NCI-H82 (cell line): ENCODE measurements around the gene DCLRE1C.
"Not testable (repeated sequence)": the region's sequence is repeated elsewhere in the genome, so short reads cannot be mapped to it uniquely, and the experiment has no call there.

Source experiments
- DNase-seq: peaks from one replicate; lab custom pipeline; 2025; lab: John Stamatoyannopoulos, UW

The DCLRE1C gene

DNA sequence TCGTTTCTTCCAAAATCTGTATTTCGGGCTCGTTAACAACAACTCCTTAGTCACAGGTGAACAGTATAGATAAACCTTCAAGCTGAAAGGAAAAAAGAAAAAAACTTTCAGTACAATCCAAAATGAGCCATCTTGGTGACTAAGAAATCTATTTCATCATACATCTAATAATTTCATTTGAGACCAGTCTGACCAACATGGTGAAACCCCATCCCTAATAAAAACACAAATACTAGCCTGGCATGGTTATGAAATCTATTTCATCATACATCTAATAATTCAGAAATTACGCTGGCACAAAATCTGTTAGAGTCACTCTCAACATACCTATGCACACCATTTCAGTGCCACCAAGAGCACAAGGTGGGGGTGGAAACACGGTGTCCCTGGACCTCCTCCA, 8.8 kb downstream of the DCLRE1C start:
- no peak for DNase-seq

DNA sequence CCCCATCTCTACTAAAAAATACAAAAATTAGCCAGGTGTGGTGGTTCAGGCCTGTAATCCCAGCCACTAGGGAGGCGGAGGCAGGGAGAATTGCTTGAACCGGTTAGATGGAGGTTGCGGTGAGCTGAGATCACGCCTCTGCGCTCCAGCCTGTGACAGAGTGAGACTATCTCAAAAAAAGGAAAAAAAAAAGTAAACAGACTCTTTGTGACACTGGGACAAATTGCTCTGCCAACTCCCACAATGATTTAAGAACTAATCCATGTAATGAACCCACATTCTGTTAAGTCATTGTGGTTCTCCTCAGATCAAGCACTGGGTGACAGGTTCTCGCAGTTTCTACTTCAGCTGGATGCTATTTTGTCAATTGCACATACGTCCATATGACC, 11.0 kb downstream of the DCLRE1C start:
- not testable (repeated sequence) for DNase-seq

DNA sequence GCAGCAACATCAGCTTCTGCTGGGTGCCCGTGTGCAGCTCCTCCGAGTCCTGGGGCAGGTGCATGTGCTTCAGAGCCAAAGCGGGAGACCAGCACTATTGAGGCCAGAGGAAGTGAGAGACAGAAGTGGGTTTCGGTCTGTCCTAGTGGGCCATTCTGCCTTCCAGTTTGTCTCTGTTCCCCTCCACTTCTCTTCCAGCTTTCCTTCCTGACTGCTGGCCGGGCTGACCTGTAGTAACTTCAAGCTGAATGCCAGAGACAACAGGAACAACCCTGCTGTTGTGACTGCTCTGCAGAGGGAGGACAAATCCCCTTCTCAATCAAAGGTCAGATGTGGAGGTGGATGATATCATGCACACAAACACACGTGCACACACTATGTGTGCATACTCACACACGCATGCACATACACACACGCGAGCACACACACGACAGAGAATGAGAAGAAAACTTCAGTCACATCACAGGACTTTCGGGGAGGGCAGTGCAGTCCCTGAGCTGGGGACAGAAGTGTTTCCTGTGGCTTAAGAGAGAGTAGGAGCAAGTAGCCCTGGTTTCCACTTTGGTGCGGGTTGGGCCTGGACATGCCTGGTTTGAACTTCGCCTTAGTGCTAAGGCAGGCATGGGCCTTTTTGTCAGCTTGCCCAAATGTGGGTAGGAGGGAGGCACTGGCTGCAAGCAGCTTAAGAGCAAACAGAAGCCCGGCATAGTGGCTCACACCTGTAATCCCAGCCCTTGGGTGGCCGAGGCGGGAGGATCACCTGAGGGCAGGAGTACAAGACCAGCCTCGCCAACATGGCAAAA, 11.5 kb downstream of the DCLRE1C start:
- not testable (repeated sequence) for DNase-seq

DNA sequence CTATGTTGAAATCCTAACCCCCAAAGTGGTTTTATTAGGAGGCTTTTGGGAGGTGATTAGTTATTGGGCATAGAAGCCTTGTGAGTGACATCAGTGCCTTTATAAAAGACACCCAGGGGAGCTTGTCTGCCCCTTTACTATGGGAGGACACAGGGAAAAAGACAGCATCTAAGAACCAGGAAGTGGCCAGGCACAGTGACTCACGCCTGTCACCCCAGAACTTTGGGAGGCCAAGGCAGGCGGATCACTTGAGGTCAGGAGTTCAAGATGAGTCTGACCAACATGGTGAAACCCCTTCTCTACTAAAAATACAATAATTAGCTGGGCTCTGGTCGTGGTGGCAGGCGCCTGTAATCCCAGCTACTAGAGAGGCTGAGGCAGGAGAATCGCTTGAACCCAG, 14.9 kb downstream of the DCLRE1C start:
- not testable (repeated sequence) for DNase-seq

DNA sequence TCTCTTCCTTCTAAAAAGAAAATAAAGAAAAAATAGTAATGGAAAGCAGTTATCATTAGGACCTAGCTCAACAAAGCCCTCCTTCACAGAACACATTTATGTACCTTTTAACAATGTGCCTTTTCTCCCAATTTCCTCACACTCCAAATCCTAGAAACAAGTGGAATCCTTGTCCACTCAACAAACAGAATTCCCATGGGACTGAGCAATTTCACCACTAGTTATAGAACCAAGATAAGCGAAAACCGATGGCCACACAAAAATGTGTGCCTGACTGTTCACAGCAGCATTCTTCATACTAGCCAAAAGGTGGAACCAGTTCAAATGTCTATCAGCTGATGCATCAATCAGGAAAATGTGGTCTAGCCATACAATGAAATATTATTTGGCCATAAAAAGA, 17.3 kb downstream of the DCLRE1C start:
- DNase-seq = no peak

DNA sequence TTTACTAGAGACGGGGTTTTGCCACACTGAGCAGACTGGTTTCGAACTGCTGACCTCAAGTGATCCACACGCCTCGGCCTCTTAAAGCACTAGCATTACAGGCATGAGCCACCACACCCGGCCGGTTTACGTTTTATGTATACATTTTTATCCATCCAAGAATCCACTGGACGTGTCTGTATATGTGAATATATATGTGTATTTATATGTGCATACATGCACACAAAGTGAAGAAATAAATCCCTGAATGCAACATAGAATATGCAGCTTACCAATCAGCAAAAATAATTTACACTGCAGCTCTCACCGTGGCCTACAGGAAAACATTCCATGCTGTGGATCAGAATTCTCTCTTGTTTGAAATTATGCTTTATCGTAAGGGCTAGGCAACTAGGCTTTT, 23.3 kb downstream of the DCLRE1C start:
- DNase-seq = no peak

DNA sequence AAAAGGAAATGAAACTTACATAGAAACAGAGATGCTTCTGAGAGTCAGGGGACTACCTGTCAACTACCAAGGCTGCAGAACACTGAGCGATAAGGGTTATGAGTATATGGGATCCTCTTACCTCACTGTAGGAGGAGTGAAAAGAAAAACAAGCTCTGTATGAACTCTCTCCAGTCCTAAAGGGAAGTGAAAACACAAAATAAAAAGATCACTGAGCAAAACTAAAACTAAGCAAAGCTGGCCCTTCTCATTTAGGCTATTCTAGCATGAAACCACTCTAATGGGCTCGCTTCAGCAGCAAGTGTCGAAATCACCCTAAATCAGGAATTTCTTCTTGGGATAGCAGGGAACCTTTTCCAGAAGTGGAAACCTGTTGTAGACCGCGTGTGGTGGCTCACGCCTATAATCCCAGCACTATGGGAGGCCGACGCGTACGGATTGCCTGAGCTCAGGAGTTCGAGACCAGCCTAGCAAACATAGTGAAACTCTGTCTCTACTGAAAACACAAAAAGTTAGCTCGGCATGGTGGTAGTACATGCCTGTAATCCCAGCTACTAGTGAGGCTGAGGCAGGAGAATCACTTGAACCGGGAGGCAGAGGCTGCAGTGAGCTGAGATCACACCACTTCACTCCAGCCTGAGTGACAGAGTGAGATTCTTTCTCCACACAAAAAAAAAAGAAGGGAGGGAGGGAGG, 27.0 kb downstream of the DCLRE1C start:
- no peak for DNase-seq

DNA sequence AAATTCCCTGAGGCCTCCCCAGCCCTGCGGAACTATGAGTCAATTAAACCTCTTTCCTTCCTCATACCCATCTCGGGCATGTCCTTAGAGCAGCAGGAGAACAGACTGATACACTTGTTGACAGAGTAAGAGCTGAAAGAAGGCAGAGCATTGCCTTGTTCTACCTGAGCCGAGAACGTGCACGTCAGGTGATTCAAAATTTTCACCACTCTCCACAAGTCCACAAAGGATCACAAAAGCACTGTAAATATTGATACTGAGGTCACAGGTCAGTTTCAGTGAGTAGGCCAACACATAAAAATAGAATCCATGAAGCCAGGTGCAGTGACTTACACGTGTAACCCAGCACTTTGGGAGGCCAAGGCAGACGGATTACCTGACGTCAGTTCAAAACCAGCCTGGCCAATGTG, 27.8 kb downstream of the DCLRE1C start:
- DNase-seq = no peak

DNA sequence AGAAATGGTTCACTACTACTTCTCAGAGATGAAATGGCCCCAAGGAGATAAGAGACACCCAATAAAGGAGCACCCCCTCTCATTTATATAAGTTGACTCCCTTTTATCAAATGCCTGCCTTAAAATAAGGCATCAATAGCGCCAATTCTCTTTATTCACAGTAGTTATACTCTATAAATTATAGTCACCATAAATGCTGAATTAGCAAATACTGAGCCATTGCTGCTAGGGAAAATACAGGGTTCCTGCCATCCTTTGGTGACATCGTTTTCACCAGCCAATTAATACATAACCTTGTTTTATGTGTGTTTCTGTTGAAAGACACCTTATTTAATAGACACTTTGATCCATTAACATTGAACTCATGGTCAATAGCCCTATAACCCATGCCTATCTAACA, 28.6 kb downstream of the DCLRE1C start:
- no peak for DNase-seq

DNA sequence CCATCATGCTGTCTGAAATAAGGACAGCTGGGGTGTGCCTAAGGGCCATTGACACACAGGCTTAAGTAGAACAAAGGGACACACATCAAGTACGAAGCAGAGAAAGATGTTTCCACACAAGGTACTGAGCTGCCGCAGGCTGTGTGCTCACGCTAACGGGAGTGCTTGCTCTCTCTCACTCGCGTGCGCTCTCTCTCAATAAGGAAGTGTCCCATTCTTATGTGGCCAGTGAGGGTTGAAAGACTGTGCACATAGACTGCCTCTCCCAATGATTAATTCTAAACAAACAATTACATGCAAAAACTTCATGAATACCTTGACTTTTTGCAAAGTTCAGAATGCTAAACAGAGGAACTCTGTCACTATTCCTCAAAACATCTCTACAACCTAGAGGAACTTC, 29.9 kb downstream of the DCLRE1C start:
- no peak for DNase-seq

DNA sequence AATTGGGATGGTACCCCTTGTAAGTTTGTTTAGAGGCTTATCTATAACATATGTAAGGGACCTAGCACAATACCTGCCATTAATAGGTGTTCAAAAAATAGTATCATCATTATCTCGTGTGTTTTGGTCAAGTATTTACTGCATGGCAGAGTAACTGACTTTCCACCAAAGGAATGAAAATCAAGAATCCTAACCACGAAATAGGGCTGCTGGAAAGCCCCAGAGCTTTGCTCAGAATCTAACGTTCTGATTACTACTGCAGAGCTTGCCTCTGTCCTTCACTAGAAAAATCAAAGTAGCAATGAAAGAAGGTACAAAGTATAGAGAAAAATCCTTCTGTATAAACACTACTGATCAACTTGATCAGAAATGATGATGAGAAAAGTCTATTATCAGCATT, 34.9 kb downstream of the DCLRE1C start:
- DNase-seq = no peak

DNA sequence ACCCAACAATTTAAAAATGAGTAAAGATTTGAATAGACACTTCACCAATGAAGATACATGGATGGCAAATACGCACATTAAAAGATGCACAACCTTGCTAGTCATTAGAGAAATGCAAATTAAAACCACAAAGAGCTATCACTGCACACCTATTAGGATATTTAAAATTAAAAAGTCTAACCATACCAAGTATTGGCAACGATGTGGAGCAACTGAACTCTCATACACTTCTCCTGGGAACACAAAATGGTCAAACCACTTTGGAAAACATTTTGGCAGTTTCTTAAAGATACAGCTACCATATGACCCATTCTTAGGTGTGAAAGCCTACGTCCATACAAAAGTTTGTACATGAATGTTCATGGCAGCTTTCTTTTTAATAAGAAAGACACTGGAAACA, 36.1 kb downstream of the DCLRE1C start:
- DNase-seq = no peak

DNA sequence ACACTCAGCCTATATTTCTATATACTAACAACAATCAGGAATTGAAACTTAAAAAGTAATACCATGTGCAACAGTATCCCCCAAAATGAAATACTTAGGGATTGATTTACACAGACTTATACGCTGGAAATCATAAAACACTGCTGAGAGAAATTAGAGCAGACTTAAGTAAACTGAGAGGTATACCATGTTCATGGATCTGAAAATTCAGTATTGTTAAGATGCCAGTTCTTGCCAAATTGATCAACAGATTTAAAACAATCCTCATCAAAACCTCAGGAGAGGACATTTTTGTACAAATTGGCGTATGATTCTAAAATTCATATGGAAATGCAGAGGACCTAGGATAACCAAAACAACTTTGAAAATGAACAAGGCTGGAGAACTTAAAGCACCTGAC, 37.3 kb downstream of the DCLRE1C start:
- DNase-seq = no peak

DNA sequence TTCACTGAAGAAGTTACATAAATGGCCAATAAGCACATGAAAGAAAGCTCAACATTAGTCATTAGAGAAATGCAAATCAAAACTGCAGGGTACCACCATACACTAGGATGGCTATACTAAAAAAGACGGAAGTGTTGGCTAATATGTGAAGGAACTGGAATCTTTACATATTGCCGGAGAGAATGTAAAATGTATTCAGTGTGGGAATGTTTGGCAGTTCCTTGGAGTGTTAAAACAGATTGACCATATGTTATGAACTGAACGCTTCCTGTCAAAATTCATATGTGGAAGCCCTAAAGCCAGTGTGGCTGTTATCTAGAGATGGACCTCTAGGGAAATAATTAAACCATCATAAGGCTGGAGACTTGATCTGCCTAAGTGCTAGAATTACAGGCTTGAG, 42.1 kb downstream of the DCLRE1C start:
- DNase-seq = no peak

DNA sequence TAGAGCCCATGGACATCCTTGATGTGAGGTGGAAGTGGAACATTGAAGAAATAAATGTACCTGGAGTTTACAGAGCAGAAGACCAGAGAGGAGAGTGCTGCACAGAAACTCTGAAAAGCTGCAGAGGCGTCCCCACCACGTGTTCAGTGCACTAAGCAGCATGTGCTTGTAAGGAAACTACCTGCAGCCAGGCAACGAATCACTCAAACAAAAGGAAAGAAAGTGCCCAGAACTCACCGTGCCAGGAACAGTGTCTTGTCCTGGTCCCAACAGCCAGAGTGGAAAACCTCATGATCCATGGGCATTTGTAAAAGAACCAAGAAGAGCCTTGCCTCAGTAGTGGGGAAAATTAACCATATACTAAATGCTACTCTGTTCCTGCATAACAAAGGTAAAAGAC, 42.9 kb downstream of the DCLRE1C start:
- DNase-seq = no peak

DNA sequence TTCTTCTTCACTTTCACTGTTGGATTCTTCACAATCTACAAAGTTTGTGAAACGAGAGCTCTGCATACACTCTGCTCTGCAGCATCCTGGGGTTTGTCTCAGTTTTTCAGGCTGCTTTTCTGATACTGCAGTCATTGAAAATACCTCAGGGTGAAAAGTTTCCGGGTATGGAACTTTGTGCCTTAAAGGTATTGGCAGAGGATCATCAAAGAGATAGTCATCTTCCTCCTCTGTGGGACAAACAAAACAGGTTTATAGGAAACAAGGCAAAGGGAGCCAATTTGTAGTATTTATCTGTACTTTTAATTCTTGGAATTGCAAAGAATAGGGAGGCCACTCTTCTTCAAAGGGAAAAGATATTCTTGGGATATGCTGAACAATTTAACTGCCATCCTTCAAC, 44.8 kb downstream of the DCLRE1C start:
- no peak for DNase-seq

DNA sequence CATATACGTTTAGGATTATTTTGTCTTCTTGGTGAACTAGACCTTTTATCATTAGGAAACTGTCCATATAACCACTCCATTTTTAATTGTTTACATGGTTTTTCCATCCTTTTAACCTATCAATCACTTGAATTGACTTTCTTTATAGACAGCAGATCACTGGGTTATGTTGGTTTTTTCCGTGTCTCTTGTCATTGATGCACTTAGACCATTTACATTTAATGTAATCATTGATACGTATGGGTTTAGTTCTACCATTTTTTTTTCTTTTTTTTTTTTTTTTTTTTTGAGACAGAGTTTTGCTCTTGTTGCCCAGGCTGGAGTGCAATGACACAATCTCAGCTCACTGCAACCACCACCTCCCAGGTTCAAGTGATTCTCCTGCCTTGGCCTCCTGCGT, 46.3 kb downstream of the DCLRE1C start:
- DNase-seq = not testable (repeated sequence)

DNA sequence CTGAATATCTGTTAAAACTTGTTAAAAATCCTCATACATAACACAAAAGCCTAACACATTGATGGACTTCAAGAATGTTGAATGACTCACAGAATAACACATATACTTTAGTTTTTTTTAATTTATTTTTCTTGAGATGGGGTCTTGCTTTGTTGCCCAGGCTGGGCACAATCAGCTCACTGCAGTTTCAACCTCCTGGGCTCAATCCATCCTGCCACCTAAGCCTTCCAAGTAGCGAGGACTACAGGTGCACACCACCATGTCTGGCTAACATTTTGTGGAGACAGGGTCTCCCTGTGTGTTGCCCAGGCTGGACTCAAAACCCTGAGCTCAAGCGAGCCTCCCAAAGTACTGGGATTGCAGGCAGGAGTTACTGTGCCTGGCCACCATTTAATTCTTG, 47.1 kb downstream of the DCLRE1C start:
- no peak for DNase-seq

DNA sequence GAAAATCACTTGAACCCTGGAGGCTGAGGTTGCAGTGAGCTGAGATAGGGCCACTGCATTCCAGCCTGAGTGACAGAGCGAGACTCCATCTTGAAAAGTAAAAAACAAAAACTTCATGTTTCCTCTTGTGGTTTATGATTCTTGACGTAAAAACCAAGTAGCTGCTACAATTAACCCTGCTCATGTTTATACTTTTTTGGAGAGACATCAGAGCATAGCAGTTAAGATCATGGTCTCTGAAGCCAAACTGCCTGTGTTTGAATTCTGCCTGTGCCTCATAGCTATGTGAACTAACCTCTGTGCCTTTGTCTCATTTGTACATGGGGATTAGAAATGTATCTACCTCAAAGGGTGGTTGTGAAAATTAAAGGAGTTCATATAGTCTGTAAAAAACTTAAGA, 48.0 kb downstream of the DCLRE1C start:
- DNase-seq = no peak

DNA sequence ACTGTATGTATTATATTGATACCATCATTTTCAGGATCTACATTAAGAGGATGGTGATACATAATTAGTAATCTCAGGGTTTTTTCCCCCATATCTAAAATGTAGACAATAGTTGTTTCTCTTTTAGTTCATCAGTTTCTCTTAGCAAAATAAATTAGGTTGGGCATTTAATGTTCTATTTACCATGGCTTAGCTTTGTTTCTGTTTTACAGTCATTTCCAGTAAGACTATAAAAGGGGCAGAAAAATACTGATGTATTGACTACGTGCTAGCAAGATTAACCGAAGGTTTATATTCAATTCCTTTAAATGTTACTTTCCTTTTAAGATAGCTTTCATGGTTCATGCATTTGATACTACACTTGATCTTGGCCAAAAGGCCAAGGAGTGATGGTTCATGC, 49.0 kb downstream of the DCLRE1C start:
- DNase-seq = no peak

DNA sequence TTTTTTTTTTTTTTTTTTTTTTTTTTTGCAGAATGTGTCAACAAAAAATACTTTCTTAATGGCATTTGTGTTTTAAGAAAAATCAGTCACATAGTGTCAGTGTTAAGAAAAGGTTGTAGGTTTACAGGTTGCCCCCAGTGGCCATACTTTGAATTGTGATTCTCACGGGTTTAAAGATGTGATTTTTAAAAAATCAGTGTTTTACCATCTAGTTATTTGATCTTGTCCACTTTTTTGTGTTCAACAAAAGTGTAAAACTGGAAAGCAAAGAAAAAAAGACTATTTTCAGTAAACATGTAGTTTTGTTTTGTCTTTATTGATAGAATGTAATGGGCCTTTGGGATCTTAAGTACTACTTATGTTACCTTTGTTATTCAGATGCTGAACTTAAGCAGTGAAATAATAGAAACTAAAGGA, 49.6 kb downstream of the DCLRE1C start:
- peak; percentile 15 for DNase-seq

DNA sequence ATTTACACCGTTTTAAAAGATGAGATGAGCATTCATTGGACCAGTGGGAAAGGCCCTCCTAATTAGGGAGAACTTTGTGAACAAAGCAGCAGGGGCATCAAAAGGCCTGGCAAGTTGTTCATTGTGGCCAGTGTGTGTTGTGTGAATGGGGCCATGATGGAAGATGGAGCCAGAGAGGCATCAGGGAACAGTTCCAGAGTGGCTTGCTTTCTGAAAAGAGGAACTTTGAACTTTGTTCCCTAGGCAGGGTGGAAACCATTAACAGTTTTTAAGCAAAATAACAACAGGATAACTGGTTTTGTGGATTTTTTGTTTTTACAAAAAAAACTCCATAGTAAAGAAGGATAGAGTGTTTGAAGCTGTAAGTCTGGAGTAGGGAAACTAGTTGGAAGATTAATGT, 62.7 kb downstream of the DCLRE1C start:
- no peak for DNase-seq

DNA sequence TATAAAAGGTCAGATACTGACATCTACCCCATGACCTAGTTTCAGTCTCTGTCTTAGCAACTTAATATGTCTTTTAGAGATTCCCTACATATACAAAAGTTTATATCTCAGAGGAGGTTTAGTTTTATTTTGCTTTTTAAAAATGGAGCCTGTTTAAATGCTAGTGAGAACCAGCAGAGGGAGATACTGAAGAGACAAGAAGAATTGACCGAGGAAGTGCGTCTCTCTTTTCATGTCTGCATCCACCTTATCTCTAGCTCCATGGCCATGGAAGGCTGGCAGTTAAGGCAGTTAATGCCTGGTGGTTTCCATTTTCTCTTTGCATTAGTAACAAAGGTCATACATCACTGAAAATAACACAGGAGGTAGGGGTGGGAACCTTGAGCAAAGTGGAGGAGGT, 64.6 kb downstream of the DCLRE1C start:
- DNase-seq = no peak

DNA sequence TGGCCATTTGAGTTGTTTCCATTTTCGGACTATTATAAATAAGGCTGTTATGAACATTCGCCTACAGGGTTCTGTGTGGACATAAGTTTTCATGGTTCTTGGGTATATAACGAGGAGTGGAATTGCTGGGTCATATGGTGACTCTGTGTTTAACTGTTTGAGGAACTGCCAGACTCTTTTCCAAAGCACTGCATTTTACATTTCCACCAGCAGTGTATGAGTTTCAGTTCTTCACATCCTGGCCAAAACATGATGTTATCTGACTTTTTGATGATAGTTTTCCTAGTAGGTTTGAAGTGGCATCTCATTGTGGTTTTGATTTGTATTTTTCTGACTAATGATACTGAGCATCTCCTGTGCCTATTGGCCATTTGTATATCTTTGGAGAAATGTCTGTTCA, 69.8 kb downstream of the DCLRE1C start:
- no peak for DNase-seq
